Calu3 (cell line): Measurements from ENCODE around the gene KY. TPM values are rescaled to one million over a fixed set of nuclear protein-coding genes. Genes with fewer than 3 reads are reported as not detected.

Experiments used
- BruUV-seq: library from RNA; stranded (reverse); fragments of 400-500 nt; replicated peaks from 2 replicates; lab custom pipeline; 2021; lab: Mats Ljungman, UMichigan
- CTCF ChIA-PET: fragments of 300-600 bp; sonication (Branson Sonifier 250); formaldehyde crosslinking; loops from one replicate; lab custom pipeline; 2022; ENCODE audit warnings: antibody characterized with exemption; lab: Charles Lee
- DNase-seq: peaks from one replicate; pipeline ENCODE4 v3.0.0; 2022
- H3K27ac Mint-ChIP-seq: one replicate; pipeline ENCODE4 v1.8.0; 2022; ENCODE audit warnings: mixed read lengths; ENCODE audit not compliant: unreplicated experiment
- H3K27me3 Mint-ChIP-seq: one replicate; pipeline ENCODE4 v1.8.0; 2022; ENCODE audit warnings: mixed read lengths; ENCODE audit not compliant: unreplicated experiment
- H3K36me3 Mint-ChIP-seq: one replicate; pipeline ENCODE4 v1.8.0; 2022; ENCODE audit warnings: mild to moderate bottlenecking, moderate library complexity, mixed read lengths; ENCODE audit not compliant: insufficient read depth, unreplicated experiment
- H3K4me1 Mint-ChIP-seq: one replicate; pipeline ENCODE4 v1.8.0; 2022; ENCODE audit warnings: mild to moderate bottlenecking, low read depth, mixed read lengths; ENCODE audit not compliant: unreplicated experiment
- H3K4me3 Mint-ChIP-seq: one replicate; pipeline ENCODE4 v1.8.0; 2022; ENCODE audit warnings: mild to moderate bottlenecking, low read depth, moderate library complexity, mixed read lengths; ENCODE audit not compliant: unreplicated experiment
- H3K9me3 Mint-ChIP-seq: one replicate; pipeline ENCODE4 v1.8.0; 2022; ENCODE audit warnings: low read depth, mixed read lengths; ENCODE audit not compliant: unreplicated experiment
- CTCF ChIP-seq: fragments of 200-600 bp; IDR thresholded peaks from one replicate; pipeline ENCODE4 v1.8.0; 2022; ENCODE audit warnings: antibody characterized with exemption; ENCODE audit not compliant: unreplicated experiment
- intact Hi-C: fragments of 100-400 bp; cut with micrococcal nuclease; formaldehyde crosslinking; loops from one replicate; pipeline ENCODE4 v1.10.0; 2022; ENCODE audit not compliant: unreplicated experiment
- total RNA-seq: library from RNA; stranded (reverse); gene quantifications from 2 replicates; pipeline ENCODE4 v1.2.3, GENCODE V29; 2022

Gene KY
- total RNA-seq, 1 experiment from 2014 or later, result not detected

DNA sequence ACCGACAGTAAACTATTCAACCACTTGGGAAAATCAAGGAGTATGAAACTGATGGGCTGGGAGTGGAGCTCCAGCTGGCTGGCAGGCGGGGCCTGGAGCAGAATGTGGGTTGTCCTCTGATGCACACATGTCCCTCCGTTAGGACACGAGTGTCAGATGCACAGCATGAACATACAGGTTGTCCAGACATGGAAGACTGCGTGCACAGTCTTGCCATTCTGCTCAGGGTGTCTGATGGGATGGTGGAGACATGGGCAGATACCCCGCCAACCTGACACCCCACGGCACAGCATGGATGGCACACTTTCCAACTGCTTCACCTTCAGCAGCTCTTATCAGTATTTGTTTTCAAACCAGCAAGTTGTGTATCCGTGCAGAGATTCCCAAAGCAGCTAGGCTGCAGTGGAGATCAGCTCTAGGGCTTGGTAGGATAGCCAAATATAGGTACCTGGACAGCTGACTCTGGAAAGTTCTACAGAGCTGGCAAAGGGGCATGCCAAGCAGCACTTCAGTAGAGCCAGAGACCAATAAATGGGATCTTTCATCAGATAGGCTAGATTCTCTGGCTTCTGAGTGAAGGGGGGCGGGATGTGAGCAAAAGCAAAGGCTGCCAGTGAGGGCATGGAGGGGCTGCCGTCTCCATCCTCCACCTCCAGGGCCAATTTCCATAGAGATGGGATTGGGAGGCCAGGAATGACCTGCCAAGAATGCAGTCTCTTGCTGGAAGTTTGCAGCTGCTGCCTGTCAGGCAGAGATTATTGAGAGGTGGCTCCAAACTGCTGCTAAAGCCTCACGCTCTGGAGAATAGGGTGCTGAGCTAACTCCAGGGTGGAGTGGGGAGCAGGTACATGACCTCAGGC lies 47.2 kb upstream of the KY start:
- CTCF ChIA-PET, result interaction anchor here (1.5 kb wide), 1 partner anchor 9 kb away, joined by 5 read pairs; no protein-coding TSS in a partner anchor

DNA sequence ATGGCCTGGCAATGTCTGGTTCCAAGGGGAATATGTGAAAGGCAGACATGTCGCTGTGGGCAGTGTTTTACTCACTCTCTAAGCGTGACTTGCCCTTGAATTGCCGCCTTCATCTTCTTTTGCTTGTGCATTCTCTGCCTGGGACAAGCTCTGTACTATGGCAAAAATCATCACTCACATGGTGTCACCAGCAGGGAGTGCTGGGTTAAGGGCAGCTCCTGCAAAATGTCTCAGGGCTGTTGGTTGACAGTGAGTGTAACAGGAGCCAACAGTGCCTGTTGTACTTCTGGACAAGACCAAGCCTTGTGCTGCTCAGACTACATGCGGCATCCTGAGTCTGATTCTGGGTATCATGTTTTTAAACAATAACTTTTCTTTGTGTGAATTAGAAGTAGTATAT lies 45.3 kb upstream of the KY start:
- BruUV-seq, result no TSS peak
- H3K27ac Mint-ChIP-seq, result no peak overlapping the region
- intact Hi-C loops, result no loop called here
- H3K27me3 Mint-ChIP-seq, result peaks cover 91% of the 10 kb centered on the region
- no peak overlapping the region for H3K4me3 Mint-ChIP-seq
- no peak for DNase-seq
- no peaks in the 10 kb centered on the region for H3K9me3 Mint-ChIP-seq
- no peak for TF ChIP-seq CTCF
- CTCF ChIA-PET, result no interaction called here
- no peaks in the 10 kb centered on the region for H3K4me1 Mint-ChIP-seq
- H3K36me3 Mint-ChIP-seq, result no peaks in the 10 kb centered on the region

More for the DNA sequence above, 47.2 kb upstream of the KY start:
- Mint-ChIP-seq H3K27me3 (peaks cover 84% of the 10 kb centered on the region), H3K27ac (no peak overlapping the region), H3K4me1 (no peaks in the 10 kb centered on the region), H3K36me3 (no peaks in the 10 kb centered on the region), H3K4me3 (no peak overlapping the region), H3K9me3 (no peaks in the 10 kb centered on the region)
- no peak for DNase-seq
- BruUV-seq, result no TSS peak
- no peak for TF ChIP-seq CTCF
- intact Hi-C loops, result no loop called here

- H3K4me1 Mint-ChIP-seq, result no peaks in the 10 kb centered on the region
- no TSS peak for BruUV-seq
- H3K4me3 Mint-ChIP-seq, result no peak overlapping the region
- H3K27ac Mint-ChIP-seq, result no peak overlapping the region
- H3K27me3 Mint-ChIP-seq, result peaks cover 82% of the 10 kb centered on the region
- CTCF ChIA-PET, result no interaction called here
- H3K9me3 Mint-ChIP-seq, result no peaks in the 10 kb centered on the region
- TF ChIP-seq CTCF, result no peak
- no peaks in the 10 kb centered on the region for H3K36me3 Mint-ChIP-seq
- intact Hi-C loops, result no loop called here
- no peak for DNase-seq
Measured at GRCh38 chr3:134694946-134695543, 44.2 kb upstream of the KY start.

DNA sequence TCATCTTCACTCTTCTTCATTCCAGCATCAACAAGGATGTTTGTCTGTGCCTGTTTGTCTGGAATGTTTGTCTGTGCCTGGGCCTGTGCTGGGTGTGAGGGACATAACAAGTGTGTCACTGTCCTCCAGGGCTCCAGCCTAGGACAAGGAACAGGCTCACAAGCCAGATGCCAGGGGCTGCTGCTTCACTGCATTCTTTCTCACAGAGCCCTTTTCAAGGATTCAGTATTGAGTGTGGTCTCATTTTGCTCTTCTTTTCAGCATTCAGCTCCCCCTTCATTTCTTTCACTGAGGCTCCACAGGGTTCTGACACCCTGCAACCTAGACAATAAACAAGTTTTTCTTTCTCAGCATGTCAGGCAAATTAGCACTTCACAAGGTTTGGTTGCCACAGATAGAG lies 43.6 kb upstream of the KY start:
- peaks cover 82% of the 10 kb centered on the region for H3K27me3 Mint-ChIP-seq
- H3K9me3 Mint-ChIP-seq, result no peaks in the 10 kb centered on the region
- no peak for TF ChIP-seq CTCF
- intact Hi-C loops, result no loop called here
- H3K27ac Mint-ChIP-seq, result no peak overlapping the region
- no peak overlapping the region for H3K4me3 Mint-ChIP-seq
- H3K4me1 Mint-ChIP-seq, result no peaks in the 10 kb centered on the region
- no peak for DNase-seq
- BruUV-seq, result no TSS peak
- CTCF ChIA-PET, result no interaction called here
- no peaks in the 10 kb centered on the region for H3K36me3 Mint-ChIP-seq
